Epithelial cell of proximal tubule (primary cell): ENCODE measurements around the gene TEDC2. TPM values are rescaled to one million over a fixed set of nuclear protein-coding genes. Genes with fewer than 3 reads are reported as not detected.
"Not testable (repeated sequence)": the region's sequence is repeated elsewhere in the genome, so short reads cannot be mapped to it uniquely, and the experiment has no call there.

Experiments
- DNase-seq: peaks from one replicate; pipeline ENCODE4 v3.0.0-alpha.2; 2011; ENCODE audit warnings: low read depth
- H3K4me3 ChIP-seq: 2 replicates; pipeline ENCODE4 v1.5.1; 2011; ENCODE audit warnings: low read depth, mild to moderate bottlenecking, low read length
- total RNA-seq: library from RNA; depleted of rRNA; stranded (reverse); fragments of >200 nt; gene quantifications from 2 replicates; pipeline ENCODE4 v1.2.3, GENCODE V29; 2015
- TF ChIP-seq, protein P1 (sequence below): conservative IDR thresholded peaks from 2 replicates; pipeline ENCODE4 v1.5.1; 2012; ENCODE audit warnings: low read depth, mild to moderate bottlenecking, low read length

The TEDC2 gene
- total RNA-seq, 1 donor from 2014 or later, result 26.0 TPM

DNA sequence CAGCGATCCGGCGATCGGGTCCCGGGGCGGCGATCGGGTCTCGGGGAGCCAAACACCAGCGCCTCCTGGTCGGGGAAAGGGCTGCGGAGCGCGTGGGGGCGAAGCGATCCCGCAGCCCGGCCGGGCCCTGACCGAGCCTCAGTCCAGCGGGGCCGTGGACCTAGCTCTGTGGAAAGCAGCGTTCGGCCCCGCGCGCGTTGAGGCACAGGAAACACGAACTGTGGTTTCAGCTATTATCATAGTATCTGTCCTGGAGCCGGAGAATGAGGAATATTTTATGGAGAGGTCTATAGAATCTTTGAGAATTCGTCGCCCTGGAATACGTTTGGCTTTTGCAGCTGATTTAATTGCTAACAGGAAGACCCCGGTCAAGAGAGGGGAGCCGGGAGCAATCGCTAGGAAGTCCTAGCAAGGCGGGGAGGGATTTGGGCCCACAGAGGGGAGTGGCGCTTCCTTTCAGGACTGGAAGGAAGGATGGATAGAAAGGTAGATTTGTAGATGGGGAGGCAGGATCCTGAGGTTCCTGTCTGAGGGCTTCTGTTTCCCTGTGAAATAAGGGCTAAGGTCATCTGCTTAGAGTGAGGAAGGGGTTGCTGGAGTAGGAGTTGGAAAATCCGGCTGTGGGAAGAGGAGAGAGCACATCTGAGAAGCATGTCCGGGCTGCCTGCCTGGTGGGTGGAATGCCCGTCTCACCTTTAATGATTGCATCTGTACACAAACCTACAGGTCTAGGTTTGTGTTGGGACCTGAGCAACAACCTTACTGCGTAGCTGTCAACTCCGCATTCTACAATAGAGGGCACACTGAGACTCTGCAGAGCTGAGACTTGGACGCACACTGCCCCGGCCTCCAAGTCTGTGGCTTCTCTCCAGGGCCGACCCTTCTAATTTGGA, 29.9 kb upstream of the TEDC2 start:
- TF ChIP-seq, protein P1, sequence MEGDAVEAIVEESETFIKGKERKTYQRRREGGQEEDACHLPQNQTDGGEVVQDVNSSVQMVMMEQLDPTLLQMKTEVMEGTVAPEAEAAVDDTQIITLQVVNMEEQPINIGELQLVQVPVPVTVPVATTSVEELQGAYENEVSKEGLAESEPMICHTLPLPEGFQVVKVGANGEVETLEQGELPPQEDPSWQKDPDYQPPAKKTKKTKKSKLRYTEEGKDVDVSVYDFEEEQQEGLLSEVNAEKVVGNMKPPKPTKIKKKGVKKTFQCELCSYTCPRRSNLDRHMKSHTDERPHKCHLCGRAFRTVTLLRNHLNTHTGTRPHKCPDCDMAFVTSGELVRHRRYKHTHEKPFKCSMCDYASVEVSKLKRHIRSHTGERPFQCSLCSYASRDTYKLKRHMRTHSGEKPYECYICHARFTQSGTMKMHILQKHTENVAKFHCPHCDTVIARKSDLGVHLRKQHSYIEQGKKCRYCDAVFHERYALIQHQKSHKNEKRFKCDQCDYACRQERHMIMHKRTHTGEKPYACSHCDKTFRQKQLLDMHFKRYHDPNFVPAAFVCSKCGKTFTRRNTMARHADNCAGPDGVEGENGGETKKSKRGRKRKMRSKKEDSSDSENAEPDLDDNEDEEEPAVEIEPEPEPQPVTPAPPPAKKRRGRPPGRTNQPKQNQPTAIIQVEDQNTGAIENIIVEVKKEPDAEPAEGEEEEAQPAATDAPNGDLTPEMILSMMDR, result no peak
- H3K4me3 ChIP-seq, result peak overlapping the region; percentile 74
- DNase-seq, result no peak

DNA sequence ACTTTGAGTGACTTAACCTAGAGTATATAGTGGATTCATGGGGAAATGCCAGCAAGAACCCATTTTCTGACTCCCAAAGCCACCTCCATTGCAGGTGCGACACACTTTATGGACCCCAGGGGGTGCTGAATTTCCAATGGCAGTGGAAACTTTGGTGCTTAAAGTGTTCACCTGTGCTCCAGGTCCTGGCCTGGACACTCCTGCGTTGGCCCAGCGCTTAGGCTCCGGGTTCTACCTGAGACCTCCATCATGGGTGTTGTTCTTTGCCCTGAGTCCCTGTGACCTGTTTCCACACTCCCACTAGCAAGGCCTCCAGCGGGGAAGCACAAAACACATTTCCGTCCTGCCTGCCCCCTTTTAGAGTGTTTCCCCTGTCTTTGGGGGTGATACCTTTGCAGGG, 27.6 kb upstream of the TEDC2 start:
- H3K4me3 ChIP-seq, result no peak overlapping the region
- TF ChIP-seq, protein P1, result peak; percentile 30
- DNase-seq, result no peak

DNA sequence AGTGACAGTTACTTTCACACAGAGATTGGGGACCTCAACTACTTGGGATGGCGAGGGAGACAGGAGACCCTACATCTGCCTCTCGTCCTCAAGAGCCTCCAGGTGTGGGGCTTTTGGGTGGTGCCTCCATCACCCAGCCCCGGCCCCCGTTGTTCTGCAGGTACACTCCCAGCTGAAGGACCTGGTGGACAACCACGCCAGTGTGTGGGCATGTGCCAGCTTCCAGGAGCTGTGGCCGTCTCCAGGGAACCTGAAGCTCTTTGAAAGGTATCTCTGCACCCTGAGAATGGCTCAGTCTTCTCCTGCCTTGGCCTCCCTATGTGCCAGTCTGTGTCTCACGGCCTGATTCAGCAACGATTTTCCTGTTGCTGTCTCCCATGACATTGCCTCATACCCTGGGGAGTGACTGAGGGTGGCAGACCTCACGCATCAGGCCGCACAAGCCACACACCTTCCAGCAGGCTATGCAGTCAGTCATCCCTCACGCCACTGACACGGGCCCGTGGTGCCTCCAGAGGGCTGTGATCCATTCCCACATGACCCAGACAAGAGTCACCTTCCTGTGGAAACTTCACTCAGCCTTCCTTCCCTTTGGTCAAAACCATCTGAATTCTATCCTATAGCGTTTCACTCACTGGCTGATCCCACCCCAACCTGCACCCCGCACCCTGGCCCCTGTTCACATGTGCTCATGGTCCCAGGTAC, 27.0 kb upstream of the TEDC2 start:
- H3K4me3 ChIP-seq, result no peak overlapping the region
- DNase-seq, result no peak
- TF ChIP-seq, protein P1, result no peak

DNA sequence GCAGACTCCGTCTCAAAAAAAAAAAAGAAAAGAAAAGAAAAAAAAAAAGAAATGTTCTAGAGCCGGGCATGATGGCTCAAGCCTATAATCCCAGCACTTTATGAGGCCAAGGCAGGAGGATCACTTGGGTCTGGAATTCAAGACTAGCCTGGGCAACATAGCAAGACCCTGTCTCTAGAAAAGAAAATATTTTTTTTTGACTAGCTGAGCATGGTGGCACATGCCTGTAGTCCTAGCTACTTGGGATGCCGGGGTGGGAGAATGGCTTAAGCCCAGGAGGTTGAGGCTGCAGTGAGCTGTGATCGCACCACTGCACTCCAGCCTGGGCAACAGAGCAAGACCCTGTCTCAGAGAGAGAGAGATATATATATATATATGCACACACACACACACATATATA, 24.7 kb upstream of the TEDC2 start:
- H3K4me3 ChIP-seq, DNase-seq: not testable (repeated sequence)

DNA sequence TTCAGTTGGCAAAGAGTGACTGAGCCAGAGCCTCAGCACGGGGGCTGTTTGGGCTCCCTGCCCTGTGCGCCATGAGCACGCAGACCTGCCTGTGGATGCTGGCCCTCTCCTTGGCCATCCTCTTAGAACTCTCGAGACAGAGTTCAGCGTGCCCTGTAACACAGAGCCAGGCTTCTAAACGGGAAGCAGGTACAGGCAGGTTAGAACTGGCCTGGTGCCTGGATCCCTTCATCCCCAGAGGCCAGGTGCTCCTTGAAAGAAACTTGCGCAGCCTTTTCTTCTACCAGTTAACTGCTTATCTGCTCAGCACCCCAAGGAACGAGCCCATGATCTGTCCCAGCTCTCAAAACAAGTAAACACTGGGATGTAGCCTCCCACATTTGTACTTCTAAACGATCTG, 23.8 kb upstream of the TEDC2 start:
- no peak for DNase-seq
- TF ChIP-seq, protein P1, result no peak

DNA sequence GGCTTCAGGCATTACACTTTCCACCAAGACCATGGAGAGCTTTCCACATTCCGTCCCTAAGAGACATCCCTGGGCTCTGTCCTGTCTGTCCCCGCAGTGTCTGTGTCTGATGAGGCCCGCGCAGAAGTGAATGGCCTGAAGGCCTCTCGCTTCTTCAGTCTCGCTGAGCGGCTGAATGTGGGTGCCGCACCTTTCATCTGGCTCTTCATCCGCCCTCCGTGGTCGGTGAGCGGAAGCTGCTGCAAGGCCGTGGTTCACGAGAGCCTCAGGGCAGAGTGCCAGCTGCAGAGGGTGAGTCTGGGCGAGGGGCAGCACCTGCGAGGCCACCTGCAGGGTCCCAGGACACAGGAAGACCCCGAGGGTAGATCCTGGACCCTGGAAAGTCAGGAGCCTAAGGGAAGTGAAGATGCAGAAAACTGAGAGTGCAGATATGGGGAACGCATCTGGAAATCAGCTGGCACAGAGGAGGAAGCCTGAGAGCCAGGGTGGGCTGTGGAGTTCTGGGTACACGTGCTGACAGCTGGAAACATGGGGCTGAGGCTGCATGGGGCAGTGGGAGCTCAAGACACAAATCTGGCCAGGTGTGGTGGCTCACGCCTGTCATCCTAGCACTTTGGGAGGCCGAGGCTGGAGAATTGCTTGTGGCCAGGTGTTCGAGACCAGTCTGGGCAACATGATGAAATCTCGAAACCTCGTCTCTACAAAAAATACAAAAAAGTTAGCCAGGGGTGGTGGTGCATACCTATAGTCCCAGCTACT, 22.7 kb upstream of the TEDC2 start:
- H3K4me3 ChIP-seq, result no peak overlapping the region
- DNase-seq, result no peak
- TF ChIP-seq, protein P1, result no peak

More for the DNA sequence above, 23.8 kb upstream of the TEDC2 start:
- no peak overlapping the region for H3K4me3 ChIP-seq

DNA sequence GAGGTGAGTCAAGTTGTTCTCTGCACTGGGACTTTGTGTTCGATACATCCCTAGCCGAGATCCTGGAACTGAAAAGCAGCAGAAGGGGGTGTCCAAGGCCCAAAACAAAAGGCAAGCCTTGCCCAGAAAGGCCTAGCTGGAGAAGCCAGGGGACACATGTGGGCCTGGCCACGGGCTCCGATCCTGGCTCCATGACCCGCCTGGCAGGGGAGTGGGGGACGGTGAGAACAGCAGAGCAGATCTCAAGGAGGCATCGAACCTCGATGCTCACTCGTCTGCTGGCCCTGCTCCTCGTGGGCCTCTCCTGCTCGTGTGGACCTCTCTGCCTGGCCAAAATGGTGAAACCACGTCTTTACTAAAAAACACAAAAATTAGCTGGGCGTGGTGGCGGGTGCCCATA, 21.8 kb upstream of the TEDC2 start:
- TF ChIP-seq, protein P1, result no peak
- no peak for DNase-seq
- no peak overlapping the region for H3K4me3 ChIP-seq
